ENCODE results near the gene C7orf33. TPM values are rescaled to one million over a fixed set of nuclear protein-coding genes. Genes with fewer than 3 reads are reported as not detected.

The C7orf33 gene
- total and polyA plus RNA-seq, 7 donors, result not detected

- no peak overlapping the region for H3K4me3 ChIP-seq
- TF ChIP-seq CTCF (IDR thresholded peaks at IDR 0.05), result no peak
- no peak for DNase-seq
- H3K27ac ChIP-seq, result no peak overlapping the region
- no peaks in the 10 kb centered on the region for H3K36me3 ChIP-seq (ENCODE audit: insufficient read depth in 1 of 2, low read depth in 1 of 2)
- H3K27me3 ChIP-seq (ENCODE audit: insufficient read depth in 3 of 3, low read length in 2 of 3), result no peaks in the 10 kb centered on the region
- peak in 3 of 4 donors; percentile 59 to 74 (median 61) for ATAC-seq
- intact Hi-C loops (cut with DNase I), result no loop called here
- H3K4me1 ChIP-seq, result no peaks in the 10 kb centered on the region
- 78 to 90% (median 82%) methylated on average over 6 of the region's 6 CpGs for WGBS, 3 donors
- H3K9me3 ChIP-seq, result no peaks in the 10 kb centered on the region
Measured at GRCh38 chr7:148633761-148634160, 43.2 kb downstream of the C7orf33 start.

- intact Hi-C loops (cut with DNase I), result no loop called here
- TF ChIP-seq CTCF (IDR thresholded peaks at IDR 0.05), result no peak
- no peaks in the 10 kb centered on the region for H3K27me3 ChIP-seq (ENCODE audit: insufficient read depth in 3 of 3, low read length in 2 of 3)
- no peaks in the 10 kb centered on the region for H3K9me3 ChIP-seq
- WGBS, 3 donors, result 94 to 95% (median 94%) methylated on average over 19 of the region's 19 CpGs
- no peak for DNase-seq
- no peaks in the 10 kb centered on the region for H3K4me1 ChIP-seq
- H3K36me3 ChIP-seq (ENCODE audit: insufficient read depth in 1 of 2, low read depth in 1 of 2), result no peaks in the 10 kb centered on the region
- no peak for ATAC-seq
- no peak overlapping the region for H3K27ac ChIP-seq
- H3K4me3 ChIP-seq, result no peak overlapping the region
Measured at GRCh38 chr7:148637094-148637493, 46.5 kb downstream of the C7orf33 start.

- WGBS, 3 donors, result 74 to 84% (median 82%) methylated on average over 2 of the region's 2 CpGs
- ATAC-seq (no peak), DNase-seq (no peak)
- Histone ChIP-seq H3K27ac (no peak overlapping the region), H3K9me3 (no peaks in the 10 kb centered on the region), H3K27me3 (ENCODE audit: insufficient read depth in 3 of 3, low read length in 2 of 3) (peaks cover 1 to 7% (median 2%) of the 10 kb centered on the region in 3 donors), H3K36me3 (ENCODE audit: insufficient read depth in 1 of 2, low read depth in 1 of 2) (no peaks in the 10 kb centered on the region), H3K4me3 (no peak overlapping the region), H3K4me1 (no peaks in the 10 kb centered on the region)
- no peak for TF ChIP-seq CTCF (IDR thresholded peaks at IDR 0.05)
- intact Hi-C loops (cut with DNase I), result no loop called here
Measured at GRCh38 chr7:148645898-148646297, 55.3 kb downstream of the C7orf33 start.

GRCh38 chr7:148650232-148650858 is 59.8 kb downstream of the C7orf33 start:
- Histone ChIP-seq H3K4me3 (no peak overlapping the region), H3K9me3 (no peaks in the 10 kb centered on the region), H3K4me1 (no peaks in the 10 kb centered on the region), H3K36me3 (ENCODE audit: insufficient read depth in 1 of 2, low read depth in 1 of 2) (no peaks in the 10 kb centered on the region), H3K27me3 (ENCODE audit: insufficient read depth in 3 of 3, low read length in 2 of 3) (no peaks in the 10 kb centered on the region), H3K27ac (no peak overlapping the region)
- 70 to 77% (median 73%) methylated on average over 4 of the region's 4 CpGs for WGBS, 3 donors
- DNase-seq, result no peak
- intact Hi-C loops (cut with DNase I), result no loop called here
- no peak for TF ChIP-seq CTCF (IDR thresholded peaks at IDR 0.05)
- no peak for ATAC-seq

- H3K4me3 ChIP-seq, result no peak overlapping the region
- no peak for TF ChIP-seq CTCF (IDR thresholded peaks at IDR 0.05)
Measured at GRCh38 chr7:148652773-148653172, 62.2 kb downstream of the C7orf33 start.

More at GRCh38 chr7:148652773-148653172, 62.2 kb downstream of the C7orf33 start:
- Histone ChIP-seq H3K27me3 (ENCODE audit: insufficient read depth in 3 of 3, low read length in 2 of 3) (no peaks in the 10 kb centered on the region), H3K27ac (no peak overlapping the region), H3K4me1 (no peaks in the 10 kb centered on the region), H3K9me3 (no peaks in the 10 kb centered on the region), H3K36me3 (ENCODE audit: insufficient read depth in 1 of 2, low read depth in 1 of 2) (no peaks in the 10 kb centered on the region)
- ATAC-seq (no peak), DNase-seq (no peak)
- intact Hi-C loops (cut with DNase I), result no loop called here

All from psoas muscle (tissue), 8 donors.